GM18526 (cell line): ENCODE data around the gene GNLY.

ENCODE experiments used
- POLR2A ChIP-seq: IDR thresholded peaks from 3 replicates; pipeline ENCODE4 v1.6.1; 2011; ENCODE audit not compliant: insufficient read length; ENCODE audit errors: extremely low read depth

The GNLY gene

DNA sequence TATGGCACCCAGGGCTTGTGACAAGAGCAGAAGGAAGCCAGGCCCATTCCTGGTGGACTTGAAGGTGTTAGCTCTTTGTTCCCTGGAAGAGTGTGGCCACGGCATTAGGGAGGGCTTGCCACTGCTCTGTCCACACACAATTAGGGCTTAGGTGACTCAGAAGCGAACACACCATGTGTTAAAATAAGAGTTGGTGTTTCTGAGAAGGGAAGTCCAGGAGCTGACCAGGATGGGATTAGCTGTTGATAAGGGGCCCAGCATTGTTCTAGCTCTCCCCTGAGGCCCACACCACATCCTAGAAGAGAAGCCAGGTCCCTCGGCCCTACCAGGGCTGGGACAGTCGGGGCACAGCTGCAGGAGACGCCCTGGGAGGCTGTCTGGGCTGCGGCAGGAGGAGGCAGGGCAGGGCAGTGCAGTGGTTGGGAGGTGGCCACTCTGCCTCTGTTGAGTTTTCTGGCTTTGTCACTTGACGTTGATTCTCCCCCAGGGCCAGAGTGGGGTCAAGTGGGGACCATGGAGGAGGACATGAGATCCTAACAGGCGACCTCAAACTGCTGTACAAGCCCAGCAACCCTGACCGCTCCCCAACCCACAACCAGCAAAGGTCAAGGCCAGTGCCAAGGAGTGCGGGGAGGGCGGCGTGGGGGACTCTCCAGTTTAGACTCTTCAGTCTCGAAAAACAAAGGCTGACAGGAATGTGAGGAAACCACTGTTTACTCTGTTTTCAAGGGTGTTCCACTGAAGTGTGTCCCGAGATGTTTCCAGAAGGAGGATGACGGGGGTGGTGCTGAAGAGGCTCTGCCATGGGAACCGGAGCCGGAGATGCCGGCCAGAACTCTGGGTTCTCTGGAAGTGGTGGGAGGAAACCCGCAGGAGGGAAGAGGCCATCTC lies 16.8 kb downstream of the GNLY start:
- no peak for TF ChIP-seq POLR2A

DNA sequence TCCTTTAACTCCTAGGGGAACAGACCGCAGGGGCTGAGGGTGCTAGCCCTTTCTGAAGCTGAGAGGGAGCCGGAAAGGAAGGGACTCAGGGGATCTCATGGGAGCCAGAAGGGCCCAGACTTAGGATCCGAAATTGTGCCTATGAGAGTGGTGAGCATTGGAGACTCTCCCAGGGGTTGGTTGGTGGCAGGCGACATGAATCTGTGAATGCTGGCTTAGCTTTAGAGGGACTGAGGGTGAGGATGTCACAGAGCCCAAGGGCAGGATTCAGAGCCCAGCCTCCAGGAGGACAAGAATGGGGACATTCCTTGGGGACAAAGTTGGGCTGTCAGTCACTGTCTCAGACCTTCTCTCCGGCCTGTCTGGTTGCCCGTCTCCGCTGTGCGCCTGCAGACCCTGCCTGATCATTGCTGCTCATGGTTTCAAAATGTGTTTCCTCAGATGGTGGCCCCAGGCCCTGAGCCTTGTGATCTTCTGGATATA lies 17.5 kb downstream of the GNLY start:
- TF ChIP-seq POLR2A = no peak

DNA sequence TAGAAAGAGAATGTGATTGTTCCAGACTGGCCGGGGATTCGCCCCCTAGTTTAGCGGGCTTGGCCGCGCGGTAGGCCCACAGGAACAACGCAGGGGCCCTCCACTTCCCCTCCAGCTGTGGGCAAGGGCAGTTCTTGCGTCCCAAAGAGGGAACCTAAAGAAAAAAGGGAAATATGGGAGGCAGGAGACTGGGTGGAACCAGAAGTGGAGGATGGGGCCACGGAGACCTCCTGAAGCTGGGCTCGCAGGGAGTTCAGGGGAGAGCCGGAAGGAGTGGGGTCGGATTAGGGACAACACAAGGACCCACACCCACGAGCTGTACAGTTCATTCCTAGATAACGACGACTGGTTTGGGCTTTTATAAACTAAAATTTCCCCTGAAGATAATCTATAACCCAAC lies 18.2 kb downstream of the GNLY start:
- TF ChIP-seq POLR2A = no peak

DNA sequence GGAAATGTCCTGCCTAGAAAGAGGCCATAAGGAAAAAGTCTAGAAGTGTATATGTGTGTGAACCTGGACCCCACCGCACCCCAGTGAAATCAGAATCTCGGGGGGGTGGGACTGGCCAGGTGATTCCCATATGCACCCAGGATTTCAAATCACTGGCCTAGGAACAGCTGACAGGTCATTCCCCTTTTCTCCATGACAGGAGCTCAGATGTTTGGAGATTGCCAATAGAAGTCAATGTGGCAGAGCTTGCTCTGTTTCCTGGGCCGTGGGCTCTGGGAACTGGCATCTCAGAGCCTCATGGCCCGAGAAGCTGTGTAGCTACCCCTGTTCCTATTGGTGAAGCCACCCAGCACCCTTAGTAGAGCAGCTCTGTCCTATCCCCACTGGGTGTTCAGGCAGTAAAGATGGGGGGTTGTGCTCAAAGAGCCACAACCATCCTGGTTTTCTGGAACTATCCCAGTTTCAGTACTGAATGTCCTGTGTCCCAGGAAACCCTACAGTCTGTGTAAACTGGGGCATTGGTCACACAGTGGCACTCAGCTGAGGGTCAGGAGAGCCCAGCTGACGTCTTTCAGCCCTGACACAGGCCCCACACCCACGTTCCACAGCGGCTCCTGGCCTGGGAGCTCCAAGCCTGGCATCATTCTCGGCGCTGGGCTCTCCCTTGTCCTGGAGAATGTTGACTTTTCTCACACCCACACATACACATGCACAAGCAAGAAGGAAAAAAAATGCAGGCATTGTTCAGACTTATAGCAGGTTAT lies 18.9 kb downstream of the GNLY start:
- no peak for TF ChIP-seq POLR2A

DNA sequence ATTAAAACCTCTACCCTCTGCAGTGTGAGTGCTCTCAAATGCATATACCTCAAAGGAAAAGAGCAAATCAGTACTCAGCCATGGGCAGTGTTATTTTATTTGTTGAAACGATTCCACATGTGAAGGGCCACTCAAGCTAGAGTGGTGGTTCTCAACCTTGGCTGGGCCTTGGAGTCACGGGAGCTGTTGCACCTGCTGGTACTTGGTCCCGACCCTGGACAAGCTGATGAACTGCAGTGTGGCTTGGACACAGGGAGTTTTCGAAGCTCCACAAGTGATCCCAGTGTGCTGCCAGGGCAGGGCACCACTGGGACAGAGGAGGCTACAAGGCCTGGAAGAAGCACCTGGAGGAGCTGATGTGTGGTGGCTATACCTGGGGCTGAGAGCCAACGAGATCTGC lies 19.7 kb downstream of the GNLY start:
- no peak for TF ChIP-seq POLR2A

DNA sequence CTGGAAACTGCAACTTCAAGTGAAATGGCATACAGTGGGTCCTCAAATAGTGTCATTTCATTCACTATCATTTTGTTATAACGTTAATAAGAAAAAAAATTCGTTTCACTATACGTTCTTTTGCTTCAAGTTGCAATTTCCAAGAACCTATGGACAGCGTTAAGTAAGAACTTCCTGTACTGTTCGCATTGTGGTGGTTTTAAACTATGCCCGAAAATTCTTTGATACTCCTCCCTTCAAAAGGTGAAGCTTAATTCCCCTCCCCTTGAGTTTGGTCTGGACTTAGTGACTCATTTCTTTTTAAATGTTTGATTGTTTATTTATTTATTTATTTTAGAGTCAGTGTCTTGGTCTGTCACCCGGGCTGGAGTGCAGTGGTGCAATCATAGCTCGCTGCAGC lies 20.7 kb downstream of the GNLY start:
- no peak for TF ChIP-seq POLR2A

DNA sequence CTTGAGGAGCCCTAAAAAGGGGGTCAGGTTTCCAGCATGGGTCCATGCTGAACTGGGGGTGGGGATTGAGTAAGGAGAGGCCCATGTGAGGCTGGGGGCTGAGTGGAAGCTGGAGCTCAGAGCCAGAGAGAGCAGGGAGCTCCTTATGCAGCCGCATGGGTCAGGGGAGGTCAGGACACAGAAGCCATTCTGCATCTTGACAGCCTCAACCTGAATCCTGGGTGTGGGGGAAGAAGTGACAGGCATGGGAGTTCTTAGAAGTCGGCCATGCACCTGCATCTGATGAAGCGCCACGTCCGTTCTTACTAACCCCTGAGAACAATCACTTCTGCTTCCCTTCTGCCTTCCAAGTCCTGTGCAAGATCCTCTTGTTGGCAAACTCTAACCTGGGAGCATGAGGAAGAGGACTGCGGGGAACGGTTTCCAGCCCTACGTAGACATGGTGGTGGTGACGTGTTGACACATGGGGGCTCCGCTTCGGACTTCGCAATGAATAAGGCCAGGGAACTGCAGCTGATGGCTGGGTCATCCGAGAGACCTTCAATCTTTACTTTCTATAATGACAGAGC lies 22.3 kb downstream of the GNLY start:
- TF ChIP-seq POLR2A = no peak

DNA sequence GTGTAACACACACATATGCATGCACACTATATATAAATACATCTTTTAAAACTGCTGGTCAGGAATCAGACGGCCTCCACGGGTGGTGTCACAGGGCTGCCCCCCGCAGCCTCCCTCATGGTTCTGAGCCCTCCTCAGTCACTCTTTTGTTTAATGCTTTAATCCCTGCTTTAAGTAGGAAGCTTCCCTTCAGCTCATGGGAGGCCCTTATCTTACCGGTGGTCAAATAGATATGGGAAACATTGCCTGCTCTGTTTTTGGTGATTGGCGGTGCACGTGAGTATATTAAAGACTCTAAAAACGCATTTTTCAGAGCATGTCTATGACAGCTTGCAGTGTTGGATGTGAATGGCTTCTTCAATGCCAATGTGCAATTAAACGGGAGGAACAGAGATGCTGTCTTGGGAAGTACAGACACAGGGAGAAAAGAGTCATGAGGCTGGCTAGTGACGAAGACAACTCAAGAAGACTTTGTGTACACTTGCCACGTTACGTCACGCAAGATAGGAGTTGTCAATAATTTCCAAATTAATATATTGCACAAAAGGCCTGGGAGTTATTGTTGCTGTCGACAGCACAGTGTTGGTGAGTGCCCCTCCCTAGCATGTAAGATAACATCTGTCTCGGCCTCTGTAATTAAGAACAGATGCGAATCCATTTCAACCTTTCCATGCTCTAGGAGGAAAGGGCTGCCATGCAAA lies 23.3 kb downstream of the GNLY start:
- no peak for TF ChIP-seq POLR2A

DNA sequence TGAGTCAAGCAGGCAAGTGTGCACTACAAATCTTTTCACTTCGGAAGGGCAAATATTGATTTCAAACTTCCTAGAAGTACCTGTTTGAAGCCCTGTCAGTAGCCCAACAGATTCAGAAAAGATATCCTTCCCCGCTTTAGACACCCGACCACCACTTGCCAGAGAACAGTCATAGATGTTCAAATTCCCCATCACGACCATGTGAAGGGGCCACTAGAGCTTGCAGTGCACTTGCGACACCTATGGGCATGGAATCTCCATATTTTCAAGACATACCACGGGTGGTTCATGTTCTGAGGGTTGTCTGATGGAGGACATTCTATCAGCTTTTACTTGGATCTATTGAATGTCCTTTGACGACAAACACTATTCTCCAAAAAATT lies 23.8 kb downstream of the GNLY start:
- TF ChIP-seq POLR2A = no peak

DNA sequence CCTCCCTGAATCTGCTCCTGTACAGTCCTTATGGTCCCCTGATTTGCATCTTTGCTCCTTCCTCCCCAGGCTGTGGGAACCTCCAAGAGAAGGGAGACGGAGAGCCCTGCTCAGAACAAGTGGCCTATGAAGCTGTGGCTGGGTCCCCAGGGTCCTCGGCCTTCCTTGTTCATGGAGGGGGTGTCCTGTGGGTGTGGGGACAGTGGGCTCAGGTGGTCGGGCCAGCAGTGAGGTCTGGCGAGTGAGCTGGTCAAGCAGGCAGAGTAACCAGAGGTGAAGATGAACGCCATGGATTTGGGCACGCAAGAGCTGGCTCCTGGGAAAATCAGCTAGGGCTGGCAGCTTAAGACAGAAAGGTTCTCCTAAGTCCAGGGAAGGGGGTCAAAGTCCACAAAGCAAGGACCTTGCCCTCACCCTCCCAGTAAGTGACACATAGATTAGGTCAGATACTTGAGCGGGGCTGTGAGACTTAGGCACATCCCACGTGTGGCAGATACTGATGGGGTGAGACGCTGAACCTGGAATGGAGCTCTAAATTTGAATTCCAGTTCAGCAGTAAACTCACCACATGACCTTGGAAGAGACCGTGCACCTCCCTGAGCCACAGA lies 24.8 kb downstream of the GNLY start:
- TF ChIP-seq POLR2A = no peak

DNA sequence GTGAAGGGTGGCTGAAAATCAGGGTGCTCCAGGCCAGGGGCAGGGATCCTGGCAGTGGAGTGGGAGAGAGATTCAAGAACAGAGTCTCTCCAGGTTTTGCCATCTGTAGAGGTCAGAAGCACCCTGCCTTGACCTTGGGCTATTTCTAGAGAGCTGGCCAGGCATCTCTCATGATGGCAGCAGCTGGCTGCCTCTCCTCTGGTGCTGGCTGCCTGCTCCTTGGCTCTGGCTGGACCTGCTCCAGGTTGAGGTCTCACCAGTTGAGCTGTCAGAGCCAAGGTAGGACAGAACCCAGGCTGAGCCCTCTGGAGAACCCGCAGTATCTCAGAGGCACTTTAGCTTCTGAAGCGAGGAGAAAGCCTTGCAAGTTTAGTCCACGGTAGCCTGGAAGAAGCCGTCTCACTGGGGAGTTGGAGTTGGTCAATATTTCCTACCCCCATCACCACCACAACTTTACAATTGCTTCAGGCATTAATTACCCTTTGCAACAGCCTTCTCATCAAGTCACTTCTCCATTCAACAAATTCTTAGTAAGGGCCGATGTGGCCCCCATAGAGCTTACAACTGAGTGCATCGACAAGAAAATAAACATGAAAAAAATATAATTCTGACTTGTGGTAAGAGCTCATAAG lies 25.6 kb downstream of the GNLY start:
- TF ChIP-seq POLR2A = no peak

DNA sequence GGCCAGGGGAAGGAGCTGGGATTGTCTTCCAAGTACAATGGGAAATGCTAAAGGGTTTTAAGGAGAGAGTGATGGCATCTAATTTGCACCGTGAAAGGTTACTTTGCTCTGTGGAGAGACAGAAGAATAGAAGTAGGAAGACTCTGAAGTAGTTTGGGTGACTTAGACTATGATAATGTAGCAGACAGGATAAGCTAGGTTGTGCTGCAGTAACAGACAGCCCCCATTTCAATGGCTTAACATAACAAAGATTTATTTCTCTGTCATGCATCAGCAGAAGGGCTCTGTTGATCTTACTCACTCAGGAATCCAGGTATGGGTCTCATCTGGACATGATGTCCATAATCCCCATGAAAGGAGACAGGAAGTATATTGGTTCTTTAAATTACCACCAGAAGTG lies 26.4 kb downstream of the GNLY start:
- TF ChIP-seq POLR2A = no peak

DNA sequence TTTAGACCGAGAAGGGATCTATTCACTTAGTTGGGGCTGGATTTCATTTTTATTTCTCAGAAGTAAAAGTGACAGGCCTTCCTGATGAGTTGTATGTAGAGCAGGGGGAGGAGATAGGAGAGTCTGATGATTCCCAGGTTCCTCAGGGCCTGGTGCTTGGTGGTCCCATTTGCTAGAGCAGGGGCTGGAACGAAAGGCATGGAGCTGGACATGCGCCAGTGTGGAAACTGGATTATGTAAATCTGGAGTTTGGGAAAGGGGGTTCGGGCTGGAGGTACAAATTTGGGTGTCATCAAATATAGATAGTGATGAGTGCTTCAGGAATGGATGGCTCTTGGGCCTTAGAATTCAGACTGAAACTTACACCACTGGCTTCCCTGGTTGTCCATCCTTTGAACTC lies 27.5 kb downstream of the GNLY start:
- no peak for TF ChIP-seq POLR2A

DNA sequence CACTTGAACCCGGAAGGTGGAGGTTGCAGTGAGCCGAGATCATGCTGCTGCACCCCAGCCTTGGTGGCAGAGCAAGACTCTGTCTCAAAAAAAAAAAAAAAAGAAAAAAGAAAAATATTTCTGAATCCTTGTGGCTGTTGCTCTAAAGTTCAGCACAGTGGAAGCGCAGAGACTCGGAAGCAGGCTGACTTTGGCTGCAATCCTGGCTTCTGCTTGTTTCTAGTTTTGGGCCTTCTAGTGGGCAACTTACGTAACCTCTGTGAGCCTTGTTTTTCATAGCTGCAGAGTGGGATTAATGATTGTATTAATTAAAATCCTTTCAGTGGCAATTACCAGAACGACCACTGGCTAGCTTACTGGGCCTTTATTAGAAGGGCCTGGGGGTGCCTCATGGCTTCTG lies 28.4 kb downstream of the GNLY start:
- no peak for TF ChIP-seq POLR2A

DNA sequence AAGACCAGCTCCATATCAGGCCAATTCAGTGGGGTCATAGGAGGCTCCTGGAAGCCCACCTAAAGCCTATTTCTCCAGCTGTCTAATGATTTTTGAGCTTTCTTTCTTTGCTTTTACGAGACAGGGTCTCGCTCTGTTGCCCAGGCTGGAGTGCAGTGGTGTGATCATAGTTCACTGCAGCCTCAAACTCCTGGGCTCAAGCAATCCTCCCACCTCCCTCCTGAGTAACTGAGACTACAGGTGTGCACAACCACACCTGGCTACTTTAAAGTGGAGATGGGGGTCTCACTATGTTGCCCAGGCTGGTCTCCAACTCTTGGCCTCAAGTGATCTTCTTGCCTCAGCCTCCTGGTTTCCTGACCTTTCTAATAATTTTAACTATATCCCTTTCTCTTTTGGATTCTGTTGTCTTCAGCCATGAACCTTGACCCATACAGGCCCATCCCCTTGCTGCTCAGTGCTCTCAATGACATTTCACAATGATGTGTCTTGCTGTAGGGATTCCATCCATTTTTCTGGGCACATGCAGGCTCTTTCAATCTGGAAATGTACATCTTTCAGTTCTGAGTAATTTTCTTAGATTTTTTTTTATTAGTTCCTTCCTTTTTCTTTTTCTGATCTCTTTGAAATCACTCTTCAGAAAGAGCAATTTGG lies 29.7 kb downstream of the GNLY start:
- TF ChIP-seq POLR2A = no peak
